H1 (cell line): Measurements from ENCODE around the gene CNOT2. TPM values are rescaled to one million over a fixed set of nuclear protein-coding genes. Genes with fewer than 3 reads are reported as not detected.

Experiments
- CTCF ChIA-PET: fragments of 300-600 bp; sonication (Branson Sonifier 250); formaldehyde crosslinking; loops from one replicate; lab custom pipeline; 2021; ENCODE audit not compliant: partially characterized antibody; lab: Charles Lee
- POLR2A ChIA-PET: fragments of 300-600 bp; sonication (Branson Sonifier 250); formaldehyde crosslinking; loops from one replicate; lab custom pipeline; 2021; ENCODE audit warnings: inconsistent platforms; ENCODE audit not compliant: partially characterized antibody; lab: Charles Lee
- DNase-seq, 2 experiments: peaks; one replicate each; pipeline versions ENCODE4 v3.0.0 to v3.0.0-alpha.2; 2010 to 2022; ENCODE audit warnings: low spot score in 2 of 2, low read depth in 1 of 2, mixed read lengths in 1 of 2
- FAIRE-seq: peaks from 2 replicates; lab custom pipeline; 2011; peaks lifted over from hg19 to GRCh38; lab: Jason Lieb, UNC
- H2AFZ ChIP-seq: 2 replicates; pipeline ENCODE4 v1.8.1; 2012; ENCODE audit warnings: low read length, inconsistent platforms
- H2AK5ac ChIP-seq: 2 replicates; pipeline ENCODE4 v1.6.1; 2013; ENCODE audit warnings: low read depth, low read length
- H2BK120ac ChIP-seq: replicated peaks from 2 replicates; pipeline ENCODE3; 2013; ENCODE audit warnings: low read depth, low read length, inconsistent platforms
- H2BK12ac ChIP-seq: 2 replicates; pipeline ENCODE4 v1.6.1; 2013; ENCODE audit warnings: low read depth, low read length
- H2BK15ac ChIP-seq: 2 replicates; pipeline ENCODE4 v1.6.1; 2013; ENCODE audit warnings: low read length
- H2BK20ac ChIP-seq: 2 replicates; pipeline ENCODE4 v1.6.1; 2013; ENCODE audit warnings: low read length
- H2BK5ac ChIP-seq: 2 replicates; pipeline ENCODE4 v1.6.1; 2013; ENCODE audit warnings: low read depth, low read length
- H3K14ac ChIP-seq: 2 replicates; pipeline ENCODE4 v1.6.1; 2013; ENCODE audit warnings: inconsistent platforms; ENCODE audit not compliant: insufficient read length
- H3K18ac ChIP-seq: 2 replicates; pipeline ENCODE4 v1.6.1; 2013; ENCODE audit warnings: low read length; ENCODE audit errors: extremely low read depth
- H3K23ac ChIP-seq: 2 replicates; pipeline ENCODE4 v1.6.1; 2013; ENCODE audit warnings: inconsistent platforms; ENCODE audit not compliant: insufficient read length
- H3K23me2 ChIP-seq: 2 replicates; pipeline ENCODE4 v1.6.1; 2013; ENCODE audit warnings: low read depth, low read length
- H3K27ac ChIP-seq: 2 replicates; pipeline ENCODE4 v1.6.1; 2011; ENCODE audit warnings: low read depth, low read length, inconsistent platforms
- H3K27me3 ChIP-seq, 4 experiments: replicated peaks in 1 of 4; 1 replicate in 1 of 4; 2 replicates in 3 of 4; pipeline versions ENCODE4 v1.6.1 to v1.8.1; 2011 to 2013; ENCODE audit warnings: low read length in 3 of 4, mild to moderate bottlenecking in 3 of 4, inconsistent platforms in 2 of 4, mixed read lengths in 2 of 4, moderate library complexity in 1 of 4; ENCODE audit not compliant: control insufficient read depth in 3 of 4, insufficient read depth in 3 of 4; ENCODE audit errors: extremely low read depth in 1 of 4
- H3K36me3 ChIP-seq, 4 experiments: 2 replicates each; pipeline versions ENCODE4 v1.6.1 to v1.8.1; 2011 to 2013; ENCODE audit warnings: mild to moderate bottlenecking in 4 of 4, low read length in 3 of 4, moderate library complexity in 2 of 4, control low read depth in 1 of 4, inconsistent platforms in 1 of 4; ENCODE audit not compliant: insufficient read depth in 4 of 4, control insufficient read depth in 2 of 4
- H3K4ac ChIP-seq: replicated peaks from 2 replicates; pipeline ENCODE3; 2013; ENCODE audit warnings: low read length, low read depth, mixed read lengths, inconsistent platforms; ENCODE audit not compliant: insufficient read length
- H3K4me1 ChIP-seq, 4 experiments: replicated peaks in 1 of 4; 1 replicate in 1 of 4; 2 replicates in 3 of 4; pipeline versions ENCODE4 v1.6.1 to v1.8.1; 2011 to 2013; ENCODE audit warnings: low read length in 3 of 4, inconsistent platforms in 2 of 4, mixed read lengths in 1 of 4; ENCODE audit not compliant: insufficient read depth in 4 of 4, control insufficient read depth in 3 of 4
- H3K4me2 ChIP-seq, 2 experiments: 2 replicates each; pipeline versions ENCODE4 v1.6.1 to v1.8.1; 2011 to 2013; ENCODE audit warnings: low read depth in 2 of 2, low read length in 2 of 2, control low read depth in 1 of 2, inconsistent platforms in 1 of 2, mild to moderate bottlenecking in 1 of 2; ENCODE audit not compliant: insufficient read depth in 1 of 2
- H3K4me3 ChIP-seq, 4 experiments: fragments of 200-600, 300-600 bp in 1 of 4; sonication (generic), shearing (Covaris generic), sonication (Bioruptor Twin) in 1 of 4; 2 replicates each; pipeline versions ENCODE4 v1.5.1 to v1.8.1; 2011 to 2016; ENCODE audit warnings: low read length in 4 of 4, low read depth in 3 of 4, control low read depth in 2 of 4, inconsistent platforms in 2 of 4, mild to moderate bottlenecking in 2 of 4, mixed read lengths in 1 of 4, moderate library complexity in 1 of 4; ENCODE audit not compliant: insufficient read depth in 2 of 4; ENCODE audit errors: extremely low read depth in 1 of 4
- H3K56ac ChIP-seq: replicated peaks from 2 replicates; pipeline ENCODE3; 2013; ENCODE audit warnings: low read depth, mild to moderate bottlenecking, mixed read lengths, low read length, inconsistent platforms; ENCODE audit not compliant: insufficient read length
- H3K79me1 ChIP-seq: 2 replicates; pipeline ENCODE4 v1.6.1; 2013; ENCODE audit warnings: low read depth, low read length, control low read depth
- H3K79me2 ChIP-seq, 2 experiments: 2 replicates each; pipeline versions ENCODE4 v1.6.1 to v1.8.1; 2012 to 2013; ENCODE audit warnings: low read length in 2 of 2, mild to moderate bottlenecking in 2 of 2, inconsistent platforms in 1 of 2; ENCODE audit not compliant: insufficient read depth in 2 of 2, control insufficient read depth in 1 of 2
- H3K9ac ChIP-seq, 4 experiments: replicated peaks in 1 of 4; 1 replicate in 1 of 4; 2 replicates in 3 of 4; pipeline versions ENCODE4 v1.6.1 to v1.8.1; 2011 to 2013; ENCODE audit warnings: low read depth in 3 of 4, low read length in 3 of 4, control low read depth in 2 of 4, mild to moderate bottlenecking in 2 of 4, moderate library complexity in 2 of 4, inconsistent platforms in 1 of 4; ENCODE audit errors: extremely low read depth in 1 of 4
- H3K9me3 ChIP-seq, 2 experiments: 2 replicates each; pipeline versions ENCODE4 v1.6.1 to v1.8.1; 2012 to 2013; ENCODE audit warnings: mild to moderate bottlenecking in 2 of 2, moderate library complexity in 2 of 2, control low read depth in 1 of 2, inconsistent platforms in 1 of 2, low read depth in 1 of 2, low read length in 1 of 2, mixed read lengths in 1 of 2; ENCODE audit not compliant: insufficient read depth in 2 of 2
- H4K20me1 ChIP-seq, 2 experiments: replicated peaks in 1 of 2; 2 replicates each; pipeline versions ENCODE3 to v1.8.1; 2011 to 2013; ENCODE audit warnings: inconsistent platforms in 2 of 2, low read length in 2 of 2, mild to moderate bottlenecking in 1 of 2; ENCODE audit not compliant: insufficient read depth in 2 of 2, control insufficient read depth in 1 of 2
- H4K5ac ChIP-seq: 2 replicates; pipeline ENCODE4 v1.6.1; 2013; ENCODE audit warnings: low read length, low read depth, mixed read lengths, inconsistent platforms; ENCODE audit not compliant: insufficient read length
- H4K8ac ChIP-seq: 2 replicates; pipeline ENCODE4 v1.8.0; 2013; ENCODE audit warnings: mild to moderate bottlenecking, moderate library complexity, low read length, inconsistent platforms; ENCODE audit not compliant: insufficient read depth; ENCODE audit errors: extremely low read depth
- H4K91ac ChIP-seq: replicated peaks from 2 replicates; pipeline ENCODE3; 2013; ENCODE audit warnings: low read length, mixed read lengths, inconsistent platforms; ENCODE audit not compliant: insufficient read length
- E2F6 ChIP-seq: IDR thresholded peaks from 2 replicates; pipeline ENCODE4 v1.6.1; 2012; ENCODE audit warnings: inconsistent platforms
- EZH2 ChIP-seq: fragments of 200-600 bp; sonication (generic); IDR thresholded peaks from 2 replicates; pipeline ENCODE4 v1.7.1; 2012; ENCODE audit warnings: low read depth, mild to moderate bottlenecking, moderate library complexity, low read length, inconsistent platforms; ENCODE audit not compliant: severe bottlenecking
- FOSL1 ChIP-seq: IDR thresholded peaks from 2 replicates; pipeline ENCODE4 v1.6.1; 2011; ENCODE audit warnings: mild to moderate bottlenecking, low read depth, low read length, moderate library complexity; ENCODE audit not compliant: insufficient read depth
- POLR2A ChIP-seq, 2 experiments: IDR thresholded peaks; 1 replicate in 1 of 2; 2 replicates in 1 of 2; pipeline ENCODE4 v1.6.1; 2011; ENCODE audit warnings: low read depth in 2 of 2, low read length in 2 of 2, mild to moderate bottlenecking in 2 of 2; ENCODE audit errors: control extremely low read depth in 1 of 2
- POLR2AphosphoS5 ChIP-seq: IDR thresholded peaks from 2 replicates; pipeline ENCODE4 v1.6.1; 2011; ENCODE audit warnings: low read depth, low read length
- SAP30 ChIP-seq: fragments of 300-600 bp; sonication (generic); IDR thresholded peaks from 2 replicates; pipeline ENCODE4 v1.7.1; 2012; ENCODE audit warnings: low read length, moderate library complexity, mild to moderate bottlenecking, inconsistent platforms; ENCODE audit not compliant: insufficient read depth, insufficient replicate concordance
- SUZ12 ChIP-seq: fragments of 200-600 bp; sonication (generic); IDR thresholded peaks from 2 replicates; pipeline ENCODE4 v1.6.1; 2012; ENCODE audit warnings: mild to moderate bottlenecking, inconsistent platforms, low read length, moderate library complexity, mixed read lengths
- WGBS, 2 experiments: shearing (Covaris generic) in 1 of 2; methylation state at CpG; one replicate each; pipeline versions ENCODE4 v1.1.6 to v1.1.7; 2013 to 2015; ENCODE audit warnings: low lambda C conversion rate in 2 of 2, mixed read lengths in 2 of 2, inconsistent platforms in 1 of 2, low coverage in 1 of 2, missing lambda C conversion rate in 1 of 2; ENCODE audit not compliant: insufficient replicate concordance in 2 of 2, insufficient coverage in 1 of 2, insufficient read length in 1 of 2; ENCODE audit errors: extremely low coverage in 1 of 2, missing lambda C conversion rate in 1 of 2; 5-methylcytosine and 5-hydroxymethylcytosine counted together
- polyA plus RNA-seq, 7 experiments: library from polyadenylated mRNA; depleted of rRNA in 3 of 7; stranded (reverse) in 5 of 7; unstranded in 2 of 7; fragments of >200 nt in 5 of 7; fragments of 200-250 nt in 2 of 7; gene quantifications; 1 replicate in 5 of 7; 2 replicates in 1 of 7; 4 replicates in 1 of 7; pipeline versions ENCODE4 v1.2.1 to v1.2.3, GENCODE V29; 2011 to 2013; ENCODE audit warnings: missing spikeins in 2 of 7, mixed read lengths in 2 of 7
- total RNA-seq: library from RNA; stranded (reverse); fragmentation: NEBNext Ultra II Directional; extraction: Animal tissue kit (Norgen Biotek cat#: 25700); gene quantifications from 2 replicates; pipeline ENCODE4 v1.2.1, GENCODE V29; 2021

CNOT2 gene
- total and polyA plus RNA-seq, 2 of the 8 experiments (the other 6 are each of a cell fraction or from before 2014, with no cell fraction given), result 61.2 to 64.8 TPM

- POLR2A ChIA-PET, result interaction anchor here (0.7 kb wide), 1 partner anchor 578 kb away, joined by 3 read pairs; no protein-coding TSS in a partner anchor
- FAIRE-seq, result no peak
- no peak overlapping the region for H3K23ac ChIP-seq
These were observed 156.9 kb downstream of the CNOT2 start for GRCh38 chr12:70400124-70400523.

More at GRCh38 chr12:70400124-70400523, 156.9 kb downstream of the CNOT2 start:
- Histone ChIP-seq H3K9me3 (no peaks in the 10 kb centered on the region), H3K4ac (no peak overlapping the region), H3K4me3 (no peak overlapping the region), H3K23me2 (no peaks in the 10 kb centered on the region), H3K9ac (no peak overlapping the region), H2BK120ac (no peak overlapping the region), H3K14ac (no peak overlapping the region), H2BK20ac (no peak overlapping the region), H3K27ac (no peak overlapping the region), H4K8ac (no peak overlapping the region), H4K20me1 (no peaks in the 10 kb centered on the region), H3K18ac (no peak overlapping the region), H2AK5ac (no peak overlapping the region), H4K91ac (no peak overlapping the region), H3K4me1 (no peaks in the 10 kb centered on the region), H2BK5ac (no peak overlapping the region), H2BK15ac (no peak overlapping the region), H3K36me3 (peaks cover 0 to 17% (median 10%) of the 10 kb centered on the region in 4 experiments; a peak in 3 of 8 replicates), H2AFZ (no peak overlapping the region), H2BK12ac (no peak overlapping the region), H3K27me3 (no peaks in the 10 kb centered on the region), H3K79me1 (no peaks in the 10 kb centered on the region), H3K79me2 (no peaks in the 10 kb centered on the region; a peak in 1 of 4 replicates), H3K56ac (no peak overlapping the region), H3K4me2 (no peak overlapping the region), H4K5ac (no peak overlapping the region)
- TF ChIP-seq SAP30 (no peak), EZH2 (no peak), POLR2AphosphoS5 (no peak), FOSL1 (no peak), SUZ12 (no peak), POLR2A (IDR thresholded peaks at IDR 0.05; ENCODE audit: control extremely low read depth in 1 of 2, low read depth in 2 of 2, low read length in 2 of 2) (no peak), E2F6 (no peak)
- no peak for DNase-seq
- WGBS, 2 experiments, result 73% methylated on average over 3 of the region's 3 CpGs; no CpG with 5 or more reads in 1 of the 2 experiments
- CTCF ChIA-PET, result interaction anchor here (2.8 kb wide), 1 partner anchor 11 kb away, joined by 10 read pairs; no protein-coding TSS in a partner anchor
